Measurements from ENCODE around the gene KRTAP4-4. TPM values are rescaled to one million over a fixed set of nuclear protein-coding genes. Genes with fewer than 3 reads are reported as not detected.
"Not testable (repeated sequence)": the region's sequence is repeated elsewhere in the genome, so short reads cannot be mapped to it uniquely, and the experiment has no call there.

The KRTAP4-4 gene
- total RNA-seq, 4 donors from 2014 or later: not detected

DNA sequence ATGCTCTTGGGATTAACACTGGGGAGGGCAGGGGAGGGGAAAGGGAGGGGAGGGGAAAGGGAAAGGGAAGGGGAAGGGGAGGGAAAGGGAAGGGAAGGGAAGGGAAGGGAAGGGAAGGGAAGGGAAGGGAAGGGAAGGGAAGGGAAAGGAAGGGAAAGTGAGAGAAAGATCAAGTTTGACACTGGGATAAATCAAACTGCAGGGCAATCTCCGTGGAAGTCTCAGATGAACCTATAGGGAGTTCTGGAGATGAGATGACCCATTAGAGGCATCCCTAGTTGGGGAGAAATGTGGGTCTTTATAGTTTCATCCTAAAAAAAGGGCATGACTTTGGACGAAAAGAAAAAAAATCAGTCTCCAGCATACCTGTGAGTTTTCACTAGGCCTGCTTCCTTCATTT lies 38.8 kb downstream of the KRTAP4-4 start:
- no peak for DNase-seq (ENCODE audit: low spot score in 2 of 2)
- Histone ChIP-seq H3K27me3 (peaks cover 0 to 4% of the 10 kb centered on the region in 2 donors), H3K36me3 (no peaks in the 10 kb centered on the region), H3K4me1 (no peaks in the 10 kb centered on the region), H3K27ac (no peak overlapping the region), H3K4me3 (no peak overlapping the region), H3K9me3 (no peaks in the 10 kb centered on the region)
- no peak for TF ChIP-seq EP300 (IDR thresholded peaks at IDR 0.05)
- no peak for TF ChIP-seq POLR2A (IDR thresholded peaks at IDR 0.05)
- TF ChIP-seq, protein P1, sequence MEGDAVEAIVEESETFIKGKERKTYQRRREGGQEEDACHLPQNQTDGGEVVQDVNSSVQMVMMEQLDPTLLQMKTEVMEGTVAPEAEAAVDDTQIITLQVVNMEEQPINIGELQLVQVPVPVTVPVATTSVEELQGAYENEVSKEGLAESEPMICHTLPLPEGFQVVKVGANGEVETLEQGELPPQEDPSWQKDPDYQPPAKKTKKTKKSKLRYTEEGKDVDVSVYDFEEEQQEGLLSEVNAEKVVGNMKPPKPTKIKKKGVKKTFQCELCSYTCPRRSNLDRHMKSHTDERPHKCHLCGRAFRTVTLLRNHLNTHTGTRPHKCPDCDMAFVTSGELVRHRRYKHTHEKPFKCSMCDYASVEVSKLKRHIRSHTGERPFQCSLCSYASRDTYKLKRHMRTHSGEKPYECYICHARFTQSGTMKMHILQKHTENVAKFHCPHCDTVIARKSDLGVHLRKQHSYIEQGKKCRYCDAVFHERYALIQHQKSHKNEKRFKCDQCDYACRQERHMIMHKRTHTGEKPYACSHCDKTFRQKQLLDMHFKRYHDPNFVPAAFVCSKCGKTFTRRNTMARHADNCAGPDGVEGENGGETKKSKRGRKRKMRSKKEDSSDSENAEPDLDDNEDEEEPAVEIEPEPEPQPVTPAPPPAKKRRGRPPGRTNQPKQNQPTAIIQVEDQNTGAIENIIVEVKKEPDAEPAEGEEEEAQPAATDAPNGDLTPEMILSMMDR (IDR thresholded peaks at IDR 0.05): no peak
- 88 to 94% methylated on average over 2 of the region's 2 CpGs for WGBS, 2 donors

DNA sequence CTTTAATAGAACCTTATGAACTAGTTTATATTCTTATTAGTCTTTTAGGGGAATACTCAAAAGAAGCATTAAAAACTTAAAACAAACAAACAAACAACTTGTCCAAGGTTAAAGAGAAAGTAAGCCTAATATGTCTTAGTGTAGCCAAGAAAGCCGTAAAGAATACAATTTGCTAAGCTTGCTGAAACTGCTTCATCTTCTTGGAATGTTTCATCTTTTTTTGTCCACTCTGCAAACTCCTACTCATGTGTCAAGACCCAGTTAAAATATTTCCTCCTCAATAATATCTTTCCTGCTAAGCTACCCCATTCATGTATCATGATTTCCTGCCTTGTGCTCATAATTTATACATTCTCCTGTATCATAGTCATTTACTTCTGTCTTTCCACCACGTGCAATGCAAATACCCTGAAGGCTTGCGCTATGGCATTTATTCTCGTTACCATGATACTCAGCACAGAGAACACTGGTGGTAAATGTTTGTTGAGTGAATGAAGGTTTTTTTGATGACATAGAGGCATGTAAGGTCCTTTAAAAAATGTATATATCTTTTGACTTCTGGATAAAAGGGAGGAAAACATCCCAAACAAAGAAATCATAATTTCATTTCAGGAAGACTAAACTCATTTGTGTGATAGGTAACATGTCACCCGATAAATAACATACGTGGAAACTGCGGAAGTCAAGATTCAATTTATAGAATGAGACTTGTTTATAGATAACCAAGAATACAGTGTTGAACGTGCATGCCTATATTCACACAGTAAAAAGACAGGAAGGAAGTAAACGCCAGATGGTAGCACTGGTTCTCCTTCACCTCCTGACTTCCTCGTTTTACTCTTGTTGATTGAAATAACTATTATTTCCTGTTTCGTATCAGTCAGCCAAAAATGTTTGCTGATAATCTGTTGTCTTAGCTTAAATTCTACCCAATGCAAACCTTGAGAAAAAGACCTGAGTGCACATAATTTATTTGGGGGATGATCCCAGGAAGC lies 40.6 kb downstream of the KRTAP4-4 start:
- H3K27me3 ChIP-seq; H3K36me3 ChIP-seq; H3K9me3 ChIP-seq; H3K4me3 ChIP-seq; H3K4me1 ChIP-seq; DNase-seq (ENCODE audit: low spot score in 2 of 2); H3K27ac ChIP-seq: not testable (repeated sequence)
- 58 to 67% methylated on average over 11 of the region's 11 CpGs for WGBS, 2 donors

DNA sequence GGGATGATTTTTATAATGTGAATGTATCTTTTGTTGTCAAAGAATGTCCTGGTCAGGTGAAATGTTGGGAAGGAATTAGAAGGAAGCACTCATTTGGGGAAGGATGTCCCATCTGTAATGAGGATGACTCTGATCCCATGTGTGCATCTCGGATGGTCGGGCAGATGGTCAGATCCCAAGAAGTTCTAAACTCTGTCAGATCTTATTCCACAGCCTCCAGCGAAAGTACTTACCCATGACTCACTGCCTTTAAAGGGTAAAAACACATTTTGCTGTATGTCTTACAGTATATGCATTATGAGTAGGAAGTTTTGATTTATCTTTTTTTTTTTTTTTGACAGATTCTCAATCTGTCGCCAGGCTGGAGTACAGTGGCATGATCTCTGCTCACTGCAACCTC lies 41.8 kb downstream of the KRTAP4-4 start:
- Histone ChIP-seq H3K4me3 (no peak overlapping the region), H3K27ac (no peak overlapping the region), H3K9me3 (no peaks in the 10 kb centered on the region), H3K27me3 (no peaks in the 10 kb centered on the region), H3K4me1 (no peaks in the 10 kb centered on the region), H3K36me3 (no peaks in the 10 kb centered on the region)
- 85 to 88% methylated on average over 4 of the region's 4 CpGs for WGBS, 2 donors
- no peak for DNase-seq (ENCODE audit: low spot score in 2 of 2)
- TF ChIP-seq POLR2A (IDR thresholded peaks at IDR 0.05) (no peak), EP300 (IDR thresholded peaks at IDR 0.05) (no peak)
- TF ChIP-seq, protein P1 (IDR thresholded peaks at IDR 0.05): no peak

DNA sequence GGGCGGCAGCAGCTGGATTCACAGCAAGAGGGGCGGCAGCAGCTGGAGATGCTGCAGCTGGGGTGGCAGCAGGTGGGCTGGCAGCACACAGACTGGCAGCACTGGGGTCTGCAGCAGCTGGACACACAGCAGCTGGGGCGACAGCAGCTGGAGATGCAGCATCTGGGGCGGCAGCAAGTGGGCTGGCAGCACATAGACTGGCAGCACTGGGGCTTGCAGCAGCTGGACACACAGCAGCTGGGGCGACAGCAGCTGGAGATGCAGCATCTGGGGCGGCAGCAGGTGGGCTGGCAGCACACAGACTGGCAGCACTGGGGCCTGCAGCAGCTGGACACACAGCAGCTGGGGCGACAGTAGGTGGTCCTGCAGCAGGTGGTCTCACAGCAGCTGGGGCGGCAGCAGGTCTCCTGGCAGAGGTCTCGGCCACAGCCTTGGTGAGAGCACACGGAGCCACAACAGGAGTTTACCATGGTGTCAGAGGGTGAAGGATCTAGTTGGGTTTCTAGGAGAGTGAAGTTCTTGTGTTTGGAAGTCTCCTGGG lies 42.6 kb downstream of the KRTAP4-4 start, which contains the start of gene KRTAP4-11:
KRTAP4-11 (minus strand) TSS at position 528 of the 541 bp plus-strand sequence; CDS start at position 470, 58 bp downstream.
- not testable (repeated sequence) for H3K27me3 ChIP-seq; DNase-seq (ENCODE audit: low spot score in 2 of 2); H3K36me3 ChIP-seq; H3K4me1 ChIP-seq; H3K27ac ChIP-seq; H3K9me3 ChIP-seq; H3K4me3 ChIP-seq
- 72 to 80% methylated on average over 10 of the region's 10 CpGs for WGBS, 2 donors

DNA sequence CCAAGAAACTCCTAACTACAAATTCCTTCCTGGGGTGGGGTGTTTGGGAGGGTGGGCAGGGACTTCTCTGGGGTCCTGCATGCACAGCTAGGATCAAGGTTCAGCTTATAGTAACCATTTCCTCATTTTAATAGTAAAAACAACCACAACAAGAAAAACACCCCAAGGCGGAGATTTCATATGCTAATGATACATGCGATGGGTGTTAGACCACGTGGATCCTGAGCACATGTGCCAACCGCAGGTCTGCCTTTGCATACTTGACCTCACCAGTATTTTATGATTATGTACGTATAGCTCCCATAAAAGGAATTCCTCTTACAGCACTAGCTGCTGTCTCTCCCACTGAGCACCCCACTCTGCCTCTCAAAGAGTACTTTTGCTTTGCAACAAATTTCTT lies 44.3 kb downstream of the KRTAP4-4 start:
- Histone ChIP-seq H3K4me1 (no peaks in the 10 kb centered on the region), H3K27ac (no peak overlapping the region), H3K36me3 (no peaks in the 10 kb centered on the region), H3K9me3 (no peaks in the 10 kb centered on the region), H3K4me3 (no peak overlapping the region), H3K27me3 (no peaks in the 10 kb centered on the region)
- TF ChIP-seq POLR2A (IDR thresholded peaks at IDR 0.05): no peak
- TF ChIP-seq, protein P1 (IDR thresholded peaks at IDR 0.05): no peak
- no peak for TF ChIP-seq EP300 (IDR thresholded peaks at IDR 0.05)
- 45 to 46% methylated on average over 5 of the region's 5 CpGs for WGBS, 2 donors
- no peak for DNase-seq (ENCODE audit: low spot score in 2 of 2)
